HL-60 (cell line): ENCODE results near the gene IL5.

Experiments
- GABPA ChIP-seq: IDR thresholded peaks from 2 replicates; pipeline ENCODE4 v1.6.1; 2012; ENCODE audit warnings: low read depth
- POLR2AphosphoS5 ChIP-seq: IDR thresholded peaks from 2 replicates; pipeline ENCODE4 v1.6.1; 2012; ENCODE audit warnings: low read depth
- SPI1 ChIP-seq: IDR thresholded peaks from 2 replicates; pipeline ENCODE4 v1.6.1; 2012; ENCODE audit warnings: low read depth, mild to moderate bottlenecking, borderline replicate concordance
- TF ChIP-seq, protein P1 (sequence below): IDR thresholded peaks from one replicate; pipeline ENCODE4 v1.5.1; 2011; ENCODE audit warnings: low read length, control low read depth, inconsistent platforms; ENCODE audit not compliant: insufficient read depth
- TF ChIP-seq, protein P2 (sequence below): IDR thresholded peaks from 2 replicates; pipeline ENCODE4 v1.6.1; 2012; ENCODE audit warnings: low read depth; ENCODE audit not compliant: insufficient replicate concordance

DNA sequence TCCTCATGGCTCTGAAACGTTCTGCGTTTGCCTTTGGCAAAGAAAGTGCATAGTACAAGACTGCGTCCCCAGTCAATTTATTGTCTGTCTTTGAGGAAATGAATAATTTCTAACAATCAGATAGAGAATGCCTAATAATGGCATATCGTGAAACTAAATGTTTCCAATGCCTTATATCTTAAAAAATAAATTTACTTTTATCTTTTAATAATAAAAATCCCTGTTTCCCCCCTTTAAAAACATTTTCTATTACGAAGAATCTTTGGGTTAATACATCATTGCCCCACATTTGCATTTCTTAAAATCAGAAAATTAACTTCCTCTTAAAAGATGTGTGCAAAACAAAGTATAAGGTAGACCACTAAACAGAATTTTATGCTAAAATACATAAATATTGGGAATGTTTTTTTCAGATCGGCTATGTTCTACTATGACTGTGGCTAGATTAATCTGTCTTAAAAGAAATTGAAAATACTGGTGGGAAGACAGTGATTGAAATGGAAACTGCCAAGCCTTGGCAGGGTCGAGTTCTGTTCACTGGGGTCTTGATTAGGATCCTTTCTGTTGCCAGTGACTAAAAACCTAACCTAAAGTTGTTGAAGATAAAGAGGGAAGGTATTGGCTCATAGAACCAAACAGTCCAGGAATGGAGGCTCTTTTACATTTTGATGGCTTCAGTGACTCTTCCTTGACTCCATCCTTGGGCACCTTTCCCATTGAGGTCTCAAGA, at the start of gene IL5:
- TF ChIP-seq, protein P1, sequence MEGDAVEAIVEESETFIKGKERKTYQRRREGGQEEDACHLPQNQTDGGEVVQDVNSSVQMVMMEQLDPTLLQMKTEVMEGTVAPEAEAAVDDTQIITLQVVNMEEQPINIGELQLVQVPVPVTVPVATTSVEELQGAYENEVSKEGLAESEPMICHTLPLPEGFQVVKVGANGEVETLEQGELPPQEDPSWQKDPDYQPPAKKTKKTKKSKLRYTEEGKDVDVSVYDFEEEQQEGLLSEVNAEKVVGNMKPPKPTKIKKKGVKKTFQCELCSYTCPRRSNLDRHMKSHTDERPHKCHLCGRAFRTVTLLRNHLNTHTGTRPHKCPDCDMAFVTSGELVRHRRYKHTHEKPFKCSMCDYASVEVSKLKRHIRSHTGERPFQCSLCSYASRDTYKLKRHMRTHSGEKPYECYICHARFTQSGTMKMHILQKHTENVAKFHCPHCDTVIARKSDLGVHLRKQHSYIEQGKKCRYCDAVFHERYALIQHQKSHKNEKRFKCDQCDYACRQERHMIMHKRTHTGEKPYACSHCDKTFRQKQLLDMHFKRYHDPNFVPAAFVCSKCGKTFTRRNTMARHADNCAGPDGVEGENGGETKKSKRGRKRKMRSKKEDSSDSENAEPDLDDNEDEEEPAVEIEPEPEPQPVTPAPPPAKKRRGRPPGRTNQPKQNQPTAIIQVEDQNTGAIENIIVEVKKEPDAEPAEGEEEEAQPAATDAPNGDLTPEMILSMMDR: no peak
- TF ChIP-seq, protein P2, sequence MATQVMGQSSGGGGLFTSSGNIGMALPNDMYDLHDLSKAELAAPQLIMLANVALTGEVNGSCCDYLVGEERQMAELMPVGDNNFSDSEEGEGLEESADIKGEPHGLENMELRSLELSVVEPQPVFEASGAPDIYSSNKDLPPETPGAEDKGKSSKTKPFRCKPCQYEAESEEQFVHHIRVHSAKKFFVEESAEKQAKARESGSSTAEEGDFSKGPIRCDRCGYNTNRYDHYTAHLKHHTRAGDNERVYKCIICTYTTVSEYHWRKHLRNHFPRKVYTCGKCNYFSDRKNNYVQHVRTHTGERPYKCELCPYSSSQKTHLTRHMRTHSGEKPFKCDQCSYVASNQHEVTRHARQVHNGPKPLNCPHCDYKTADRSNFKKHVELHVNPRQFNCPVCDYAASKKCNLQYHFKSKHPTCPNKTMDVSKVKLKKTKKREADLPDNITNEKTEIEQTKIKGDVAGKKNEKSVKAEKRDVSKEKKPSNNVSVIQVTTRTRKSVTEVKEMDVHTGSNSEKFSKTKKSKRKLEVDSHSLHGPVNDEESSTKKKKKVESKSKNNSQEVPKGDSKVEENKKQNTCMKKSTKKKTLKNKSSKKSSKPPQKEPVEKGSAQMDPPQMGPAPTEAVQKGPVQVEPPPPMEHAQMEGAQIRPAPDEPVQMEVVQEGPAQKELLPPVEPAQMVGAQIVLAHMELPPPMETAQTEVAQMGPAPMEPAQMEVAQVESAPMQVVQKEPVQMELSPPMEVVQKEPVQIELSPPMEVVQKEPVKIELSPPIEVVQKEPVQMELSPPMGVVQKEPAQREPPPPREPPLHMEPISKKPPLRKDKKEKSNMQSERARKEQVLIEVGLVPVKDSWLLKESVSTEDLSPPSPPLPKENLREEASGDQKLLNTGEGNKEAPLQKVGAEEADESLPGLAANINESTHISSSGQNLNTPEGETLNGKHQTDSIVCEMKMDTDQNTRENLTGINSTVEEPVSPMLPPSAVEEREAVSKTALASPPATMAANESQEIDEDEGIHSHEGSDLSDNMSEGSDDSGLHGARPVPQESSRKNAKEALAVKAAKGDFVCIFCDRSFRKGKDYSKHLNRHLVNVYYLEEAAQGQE: no peak
- TF ChIP-seq POLR2AphosphoS5 (no peak), SPI1 (no peak), GABPA (no peak)
